Fibroblast of skin of left biceps (primary cell): ENCODE data around the gene PANK2.
A peak's percentile ranks its signal among the peaks of the same experiment; 100 is the strongest.
"Not testable (repeated sequence)": the region's sequence is repeated elsewhere in the genome, so short reads cannot be mapped to it uniquely, and the experiment has no call there.

Experiments
- DNase-seq, 2 experiments: peaks; one replicate each; pipeline ENCODE4 v3.0.0-alpha.2; 2013; ENCODE audit warnings: low read depth in 2 of 2

Gene PANK2

DNA sequence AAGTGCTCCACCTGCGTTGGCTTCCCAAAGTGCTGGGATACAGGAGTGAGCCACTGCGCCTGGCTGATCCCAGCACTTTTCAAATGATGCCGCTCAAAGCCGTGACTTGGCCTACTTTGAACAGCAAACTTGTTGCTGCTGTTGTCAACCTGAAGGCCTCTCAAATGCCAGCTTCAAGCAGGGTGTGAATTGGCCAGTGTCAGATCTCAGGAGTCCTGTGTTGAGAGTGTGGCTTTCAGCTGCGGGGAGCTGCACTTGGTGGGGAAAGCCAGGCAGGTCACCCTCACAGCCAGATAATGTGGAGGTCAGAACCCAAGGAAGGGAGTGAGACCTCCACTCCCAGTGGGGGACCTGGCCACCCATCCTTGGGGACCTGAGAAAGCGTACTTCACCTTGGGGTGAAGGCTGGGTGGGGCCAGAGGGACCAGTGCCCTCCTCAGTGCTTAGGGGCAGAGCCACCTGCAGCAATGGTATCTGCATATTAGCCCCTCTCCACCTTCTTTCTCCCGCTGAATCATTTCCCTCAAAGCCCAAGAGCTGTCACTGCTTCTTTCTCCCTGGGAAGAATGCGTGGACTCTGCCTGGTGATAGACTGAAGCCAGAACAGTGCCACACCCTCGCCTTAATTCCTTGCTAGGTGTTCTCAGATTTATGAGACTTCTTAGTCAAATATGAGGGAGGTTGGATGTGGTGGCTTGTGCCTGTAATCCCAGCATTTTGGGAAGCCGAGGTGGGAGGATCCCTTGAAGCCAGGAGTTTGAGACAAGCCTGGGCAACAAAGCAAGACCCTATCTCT is 19.1 kb upstream of the PANK2 start:
- DNase-seq = no peak

DNA sequence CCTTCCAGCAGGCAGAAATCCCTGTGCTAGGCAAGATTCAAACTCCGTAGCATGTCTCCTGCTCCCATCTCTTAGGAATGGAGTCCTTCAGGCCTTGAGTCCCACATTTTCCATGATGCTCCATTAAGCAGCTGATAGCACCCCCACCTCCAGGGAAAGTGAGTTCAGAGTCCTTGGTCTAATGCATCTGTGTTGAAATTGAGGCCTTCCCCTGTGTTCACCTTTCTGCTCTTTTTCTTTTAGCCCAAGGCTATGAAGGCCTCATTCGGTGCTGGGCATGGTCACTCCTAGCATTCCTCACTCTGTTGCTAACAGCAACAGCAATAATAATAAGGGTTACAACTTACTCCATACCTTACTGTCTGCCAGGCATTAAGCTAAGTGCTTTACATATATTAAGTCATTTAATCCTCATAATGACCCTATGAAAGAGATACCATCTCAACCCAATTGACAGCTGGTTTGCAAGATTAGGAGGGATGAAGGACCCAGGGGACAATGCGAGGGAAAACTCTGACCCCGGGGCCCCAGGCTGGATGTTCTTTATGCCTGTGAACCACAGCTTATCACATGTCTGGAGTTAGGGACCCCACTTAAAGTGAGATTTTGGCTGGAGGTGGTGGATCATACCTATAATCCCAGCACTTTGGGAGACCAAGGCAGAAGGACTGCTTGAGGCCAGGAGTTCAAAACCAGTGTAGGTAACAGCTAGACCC is 17.5 kb upstream of the PANK2 start:
- DNase-seq = no peak

DNA sequence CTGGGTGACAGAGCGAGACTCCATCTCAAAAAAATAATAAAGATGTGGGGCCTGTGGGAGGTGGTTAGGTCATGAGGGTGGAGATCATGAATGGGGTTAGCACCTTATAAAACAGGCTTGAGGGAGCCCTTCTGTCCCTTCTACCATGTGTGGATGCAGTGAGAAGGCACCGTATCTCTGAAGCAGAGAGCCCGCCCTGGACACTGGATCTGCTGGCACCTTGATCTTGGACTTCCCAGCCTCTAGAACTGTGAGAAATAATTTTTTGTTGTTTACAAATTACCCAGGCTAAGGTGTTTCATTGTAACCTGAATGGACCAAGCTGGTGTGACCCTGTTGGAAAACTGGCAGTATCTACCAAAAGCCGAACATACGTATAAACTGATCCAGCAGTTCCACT is 15.7 kb upstream of the PANK2 start:
- no peak for DNase-seq

- DNase-seq = no peak
Observed at GRCh38 chr20:3874194-3874844, 14.9 kb upstream of the PANK2 start.

DNA sequence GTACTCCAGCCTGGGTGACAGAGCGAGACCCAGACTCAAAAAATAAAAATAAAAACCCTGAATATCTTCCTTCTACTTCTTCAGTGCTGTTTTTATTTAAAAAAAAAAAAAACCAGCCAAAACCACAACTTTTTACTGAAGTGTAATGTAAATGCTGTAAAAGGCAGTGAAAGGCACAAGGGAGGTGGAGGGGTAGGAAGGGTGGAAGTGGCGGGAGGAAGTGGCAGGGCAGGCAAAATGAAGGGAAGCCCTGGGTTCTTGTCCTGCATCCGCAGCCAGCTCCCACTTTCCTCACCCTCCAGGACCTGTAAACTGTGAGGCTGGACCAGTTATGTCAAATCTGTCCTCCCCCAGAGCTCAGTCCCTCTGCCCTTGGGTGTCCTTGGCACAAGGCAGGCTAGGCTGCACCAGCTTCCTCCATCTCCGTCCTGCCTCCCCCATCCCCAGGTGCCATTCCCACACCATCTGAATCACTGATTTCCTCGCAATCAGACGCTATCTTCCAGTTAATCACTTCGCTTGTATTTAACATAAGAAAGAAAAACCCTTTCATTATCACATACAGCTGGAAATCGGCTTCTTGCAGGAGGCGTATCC is 13.7 kb upstream of the PANK2 start:
- DNase-seq = no peak

DNA sequence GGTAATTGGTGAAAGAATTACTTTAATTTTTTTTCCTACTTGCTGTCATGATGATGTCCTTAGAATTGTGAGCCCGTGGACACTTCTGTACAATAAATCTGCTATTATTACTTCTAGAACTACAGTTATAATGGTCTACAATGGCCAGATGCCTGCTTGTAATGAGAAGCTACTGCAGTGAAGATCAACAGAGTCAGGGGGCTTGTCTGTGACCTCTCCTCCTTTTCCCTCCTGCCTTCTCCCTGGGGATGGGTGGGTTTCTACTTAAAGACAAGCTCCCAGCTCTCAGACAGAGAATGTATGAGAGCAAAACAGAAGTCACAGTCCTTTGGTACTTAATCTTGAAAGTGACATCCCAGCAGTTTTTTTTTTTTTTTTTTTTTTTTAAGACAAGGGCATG is 13.2 kb upstream of the PANK2 start:
- DNase-seq = no peak

- DNase-seq = no peak
Observed at GRCh38 chr20:3876676-3877075, 12.5 kb upstream of the PANK2 start.

DNA sequence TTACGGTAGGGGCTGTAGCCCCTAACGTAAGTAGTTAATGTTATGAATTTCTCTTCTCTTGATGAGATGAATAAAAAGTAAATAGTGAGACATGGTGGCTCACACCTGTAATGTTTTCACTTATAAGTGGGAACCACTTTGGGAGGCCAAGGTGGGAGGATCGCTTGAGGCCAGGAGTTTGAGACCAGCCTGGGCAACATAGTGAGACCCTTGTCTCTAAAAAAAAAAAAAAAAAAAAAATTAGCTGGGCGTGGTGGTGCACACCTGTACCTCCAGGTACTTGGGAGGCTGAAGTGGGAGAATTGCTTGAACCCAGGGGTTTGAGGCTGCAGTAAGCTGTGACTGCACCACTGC is 10.3 kb upstream of the PANK2 start:
- DNase-seq = not testable (repeated sequence)

GRCh38 chr20:3885715-3886114 is 3.5 kb upstream of the PANK2 start:
- no peak for DNase-seq

- peak in 1 of 2 experiments; percentile 5 for DNase-seq
Observed at GRCh38 chr20:3887876-3888620, 1.1 kb upstream of the PANK2 start.

GRCh38 chr20:3889489-3890397 is 556 bp downstream of the PANK2 start:
- no peak for DNase-seq

GRCh38 chr20:3890398-3890751 is 1.2 kb downstream of the PANK2 start:
- peak in 1 of 2 experiments; percentile 4 for DNase-seq

DNA sequence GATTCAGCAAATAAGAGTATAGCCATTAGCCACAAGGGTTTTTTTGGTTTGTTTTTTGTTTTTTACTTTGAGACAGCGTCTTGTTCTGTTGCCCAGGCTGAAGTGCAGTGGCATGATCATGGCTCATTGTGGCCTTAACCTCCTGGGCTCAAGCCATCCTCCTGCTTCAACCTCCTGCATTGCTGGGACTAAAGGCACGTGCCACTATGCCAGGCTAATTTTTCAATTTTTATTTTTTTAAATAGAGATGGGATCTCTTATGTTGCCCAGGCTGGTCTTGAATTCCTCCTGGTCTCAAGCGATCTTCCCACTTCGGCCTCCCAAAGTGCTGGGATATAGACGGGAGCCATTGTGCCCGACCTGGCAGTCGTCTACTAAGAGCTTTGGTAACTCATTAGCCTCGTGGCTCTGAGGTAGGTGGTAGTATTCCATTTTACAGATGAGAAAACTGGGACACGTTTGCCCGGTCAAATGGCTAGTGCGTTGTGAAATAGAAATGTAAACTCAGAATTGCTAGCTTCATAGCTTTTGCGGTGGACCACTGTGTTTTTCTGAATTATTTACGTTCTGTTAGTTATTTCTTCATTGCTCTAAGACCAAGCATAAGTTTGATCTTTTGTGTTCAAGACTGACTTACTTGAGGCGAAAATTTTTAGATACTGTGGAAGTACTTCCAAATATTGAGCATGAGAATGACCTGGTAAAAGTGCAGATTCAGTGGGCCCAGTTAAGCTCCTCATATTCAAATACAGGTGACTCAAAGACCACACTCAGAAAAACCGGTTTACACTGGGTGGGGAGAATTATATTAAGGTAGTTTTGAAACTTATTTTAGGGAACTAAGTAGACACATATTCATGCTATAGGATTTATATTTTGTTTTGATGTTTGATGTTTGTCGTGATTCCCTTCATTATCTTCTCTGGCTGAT is 2.1 kb downstream of the PANK2 start:
- no peak for DNase-seq

- no peak for DNase-seq
Observed at GRCh38 chr20:3894796-3895195, 5.6 kb downstream of the PANK2 start.

DNA sequence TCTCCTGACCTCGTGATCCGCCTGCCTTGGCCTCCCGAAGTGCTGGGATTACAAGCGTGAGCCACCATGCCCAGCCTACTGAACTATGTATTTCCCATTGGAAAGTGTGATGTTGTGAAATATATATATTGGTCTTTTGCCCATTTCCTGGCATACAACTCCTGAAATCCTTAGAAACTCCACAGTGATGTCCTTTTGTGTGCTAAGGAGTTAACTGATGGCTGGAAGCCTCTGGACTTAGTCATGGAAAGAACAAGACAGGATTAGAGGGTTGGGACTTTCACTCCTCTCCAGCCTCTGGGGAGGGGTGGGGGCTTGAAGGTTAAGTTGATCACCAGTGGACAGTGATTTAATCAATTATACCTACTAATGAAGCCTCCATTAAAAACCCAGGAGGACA is 7.1 kb downstream of the PANK2 start:
- peak in 1 of 2 experiments; percentile 12 for DNase-seq

DNA sequence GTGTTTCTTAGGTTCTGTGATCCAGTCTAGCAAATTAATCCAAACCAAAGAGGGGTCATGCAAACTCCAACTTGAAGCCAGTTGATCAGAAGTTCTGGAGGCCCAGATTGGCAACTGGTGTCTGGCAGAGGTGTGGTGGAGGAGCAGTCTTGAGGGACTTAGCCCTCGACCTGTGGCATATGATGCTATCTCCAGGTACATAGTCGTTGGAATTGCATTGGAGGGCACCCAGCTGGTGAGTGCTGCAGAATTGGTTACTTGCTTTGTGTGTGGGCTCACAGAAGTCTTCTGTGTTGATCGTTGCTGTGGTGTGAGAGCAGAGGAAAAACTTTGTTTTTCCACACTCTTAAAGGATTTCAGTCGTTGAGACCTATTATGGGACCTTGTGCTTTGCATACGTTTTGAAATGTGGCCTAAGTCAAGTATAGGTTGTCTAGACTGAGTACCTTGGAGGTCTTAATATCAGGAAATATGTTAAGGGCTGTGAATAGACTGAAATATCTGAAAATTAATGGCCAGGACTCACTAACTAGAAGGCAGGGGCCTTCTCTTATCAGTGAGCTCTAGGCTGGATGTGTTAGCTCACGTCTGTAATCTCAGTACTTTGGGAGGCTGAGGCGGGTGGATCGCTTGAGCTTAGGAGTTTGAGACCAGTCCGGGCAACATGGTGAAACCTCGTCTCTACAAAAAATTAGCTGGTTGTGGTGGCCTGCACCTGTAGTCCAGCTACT is 7.8 kb downstream of the PANK2 start:
- DNase-seq = no peak

- not testable (repeated sequence) for DNase-seq
Observed at GRCh38 chr20:3898181-3898580, 9.0 kb downstream of the PANK2 start.

- no peak for DNase-seq
Observed at GRCh38 chr20:3898639-3899038, 9.5 kb downstream of the PANK2 start.

DNA sequence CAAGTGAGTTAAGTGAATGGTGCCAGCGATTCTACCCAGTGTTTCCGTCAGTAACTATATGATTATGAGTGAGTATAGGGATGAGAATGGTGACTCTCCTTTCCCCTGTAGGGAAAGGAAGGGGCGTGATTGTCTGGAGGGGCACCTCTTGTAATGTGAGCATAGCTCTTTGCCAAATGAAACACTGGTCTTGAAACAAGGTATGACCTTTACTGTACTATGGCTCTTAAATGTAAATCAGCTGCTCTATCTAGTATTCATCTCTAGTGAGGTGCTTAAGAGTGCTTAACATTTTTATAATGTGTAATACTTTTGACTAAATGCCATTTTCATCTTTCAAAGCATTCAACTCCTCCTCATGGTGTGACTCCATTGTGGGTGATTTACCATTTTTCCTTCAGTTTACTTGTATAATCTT is 11.0 kb downstream of the PANK2 start:
- no peak for DNase-seq
